Hepatocyte (in vitro differentiated cells): ENCODE results near the gene DTX3. TPM values are rescaled to one million over a fixed set of nuclear protein-coding genes. Genes with fewer than 3 reads are reported as not detected.

Source experiments
- DNase-seq: peaks from one replicate; pipeline ENCODE4 v3.0.0-alpha.2; 2016; ENCODE audit warnings: low spot score
- H2AFZ ChIP-seq: fragments of 200-600 bp; sonication (generic); 2 replicates; pipeline ENCODE4 v1.6.0; 2016; ENCODE audit warnings: antibody characterized with exemption, mild to moderate bottlenecking
- H3K27ac ChIP-seq: fragments of 200-600 bp; sonication (generic); 2 replicates; pipeline ENCODE4 v1.5.1; 2016; ENCODE audit warnings: mild to moderate bottlenecking
- H3K27me3 ChIP-seq: fragments of 200-600 bp; sonication (generic); 2 replicates; pipeline ENCODE4 v1.6.1; 2016
- H3K36me3 ChIP-seq: fragments of 200-600 bp; sonication (generic); replicated peaks from 2 replicates; pipeline ENCODE4 v1.5.1; 2016; ENCODE audit warnings: low read depth; ENCODE audit not compliant: insufficient read depth
- H3K4me1 ChIP-seq: fragments of 200-600 bp; sonication (generic); 2 replicates; pipeline ENCODE4 v1.5.1; 2016; ENCODE audit warnings: mild to moderate bottlenecking, moderate library complexity; ENCODE audit not compliant: insufficient read depth
- H3K4me2 ChIP-seq: fragments of 200-600 bp; sonication (generic); 2 replicates; pipeline ENCODE4 v1.6.0; 2016
- H3K4me3 ChIP-seq: fragments of 200-600 bp; sonication (generic); 2 replicates; pipeline ENCODE4 v1.5.1; 2016; ENCODE audit warnings: mild to moderate bottlenecking
- H3K79me2 ChIP-seq: fragments of 200-600 bp; sonication (generic); 2 replicates; pipeline ENCODE4 v1.6.0; 2017; ENCODE audit warnings: mild to moderate bottlenecking
- H3K9me2 ChIP-seq: fragments of 200-600 bp; sonication (generic); replicated peaks from 2 replicates; pipeline ENCODE4 v1.6.0; 2017; ENCODE audit warnings: mild to moderate bottlenecking; ENCODE audit not compliant: insufficient read depth
- H3K9me3 ChIP-seq: fragments of 200-600 bp; sonication (generic); 2 replicates; pipeline ENCODE4 v1.5.1; 2016; ENCODE audit warnings: low read depth, mild to moderate bottlenecking
- H4K20me1 ChIP-seq: fragments of 200-600 bp; sonication (generic); 2 replicates; pipeline ENCODE4 v1.6.0; 2016; ENCODE audit warnings: mild to moderate bottlenecking; ENCODE audit not compliant: insufficient read depth, poor library complexity, severe bottlenecking
- CTCF ChIP-seq: fragments of 200-600 bp; sonication (generic); IDR thresholded peaks from 2 replicates; pipeline ENCODE4 v1.5.1; 2016; ENCODE audit warnings: antibody characterized with exemption, mild to moderate bottlenecking; ENCODE audit not compliant: poor library complexity
- EZH2 ChIP-seq: fragments of 200-600 bp; sonication (generic); IDR thresholded peaks from 2 replicates; pipeline ENCODE4 v1.6.1; 2016; ENCODE audit warnings: antibody characterized with exemption, mild to moderate bottlenecking, borderline replicate concordance
- EZH2phosphoT487 ChIP-seq: fragments of 200-600 bp; sonication (generic); IDR thresholded peaks from one replicate; pipeline ENCODE4 v1.6.1; 2018; ENCODE audit warnings: antibody characterized with exemption, mild to moderate bottlenecking, low read depth, moderate library complexity; ENCODE audit not compliant: unreplicated experiment, severe bottlenecking
- WGBS: methylation state at CpG from one replicate; pipeline ENCODE4 v1.1.6; 2016; ENCODE audit warnings: low lambda C conversion rate; ENCODE audit errors: missing lambda C conversion rate; 5-methylcytosine and 5-hydroxymethylcytosine counted together
- polyA plus RNA-seq: library from polyadenylated mRNA; unstranded; fragments of >200 nt; fragmentation: Nextera tagmentation; extraction: Ambion mirVana; gene quantifications from 2 replicates; pipeline ENCODE4 v1.2.1, GENCODE V29; 2016
- total RNA-seq: library from RNA; depleted of rRNA; stranded (reverse); fragments of >200 nt; gene quantifications from 2 replicates; pipeline ENCODE4 v1.2.3, GENCODE V29; 2014

The DTX3 gene
- total and polyA plus RNA-seq, 2 experiments from 2014 or later: 19.9 to 31.2 TPM

DNA sequence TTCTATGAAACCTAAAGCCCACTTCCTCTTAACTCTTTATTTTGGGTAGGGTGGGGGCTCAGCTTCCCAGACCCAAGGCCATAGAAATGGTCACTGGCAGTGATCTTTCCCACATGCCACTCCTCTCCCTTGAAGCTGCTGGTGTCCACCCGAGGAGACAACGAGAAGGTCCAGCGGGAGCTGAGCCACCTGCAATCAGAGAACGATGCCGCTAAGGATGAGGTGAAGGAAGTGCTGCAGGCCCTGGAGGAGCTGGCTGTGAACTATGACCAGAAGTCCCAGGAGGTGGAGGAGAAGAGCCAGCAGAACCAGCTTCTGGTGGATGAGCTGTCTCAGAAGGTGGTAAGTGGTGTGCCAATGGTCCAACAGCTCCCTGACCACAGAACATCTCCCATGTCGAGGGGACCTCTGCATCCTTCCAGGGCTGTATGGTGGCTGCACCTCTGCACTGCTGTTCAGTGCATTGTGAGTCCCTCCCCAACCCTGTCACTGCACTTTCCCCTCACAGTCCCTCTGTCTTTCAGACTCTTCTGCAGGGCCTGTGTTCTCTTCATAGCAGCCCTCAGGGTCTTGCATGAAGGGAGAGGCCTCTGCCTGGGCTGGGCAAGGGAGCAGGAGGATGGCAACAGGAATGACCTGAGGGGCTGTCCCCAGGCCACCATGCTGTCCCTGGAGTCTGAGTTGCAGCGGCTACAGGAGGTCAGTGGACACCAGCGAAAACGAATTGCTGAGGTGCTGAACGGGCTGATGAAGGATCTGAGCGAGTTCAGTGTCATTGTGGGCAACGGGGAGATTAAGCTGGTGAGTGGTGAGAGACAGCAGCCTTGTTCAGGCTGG is 32.5 kb upstream of the DTX3 start:
- Histone ChIP-seq H3K27me3 (no peaks in the 10 kb centered on the region), H2AFZ (no peak overlapping the region), H3K79me2 (no peaks in the 10 kb centered on the region), H4K20me1 (no peaks in the 10 kb centered on the region), H3K36me3 (no peaks in the 10 kb centered on the region), H3K4me1 (no peaks in the 10 kb centered on the region), H3K9me2 (no peaks in the 10 kb centered on the region), H3K4me3 (no peak overlapping the region), H3K4me2 (no peak overlapping the region), H3K27ac (no peak overlapping the region), H3K9me3 (no peaks in the 10 kb centered on the region)
- 87% methylated on average over 12 of the region's 12 CpGs for WGBS
- no peak for TF ChIP-seq CTCF
- TF ChIP-seq EZH2: no peak
- no peak for TF ChIP-seq EZH2phosphoT487
- DNase-seq: no peak

GRCh38 chr12:57574795-57575194 is 29.8 kb upstream of the DTX3 start:
- Histone ChIP-seq H3K9me2 (no peaks in the 10 kb centered on the region), H3K79me2 (no peaks in the 10 kb centered on the region), H3K27ac (no peak overlapping the region), H3K9me3 (no peaks in the 10 kb centered on the region), H4K20me1 (no peaks in the 10 kb centered on the region), H3K4me3 (no peak overlapping the region), H3K27me3 (no peaks in the 10 kb centered on the region), H3K36me3 (no peaks in the 10 kb centered on the region), H3K4me2 (no peak overlapping the region), H2AFZ (no peak overlapping the region), H3K4me1 (peaks cover 6% of the 10 kb centered on the region)
- DNase-seq: no peak
- TF ChIP-seq CTCF (no peak), EZH2 (no peak), EZH2phosphoT487 (no peak)
- WGBS: 85% methylated on average over 10 of the region's 10 CpGs

GRCh38 chr12:57575771-57576612 is 28.6 kb upstream of the DTX3 start:
- no peak overlapping the region for H2AFZ ChIP-seq

More at GRCh38 chr12:57575771-57576612, 28.6 kb upstream of the DTX3 start:
- 81% methylated on average over 12 of the region's 12 CpGs for whole genome bisulfite sequencing
- peak; percentile 54 for DNase-seq
- H3K9me3 ChIP-seq: no peaks in the 10 kb centered on the region
- H3K27ac ChIP-seq: peak overlapping the region; percentile 73
- no peaks in the 10 kb centered on the region for H3K9me2 ChIP-seq
- no peaks in the 10 kb centered on the region for H4K20me1 ChIP-seq
- H3K79me2 ChIP-seq: no peaks in the 10 kb centered on the region
- TF ChIP-seq EZH2 (no peak), CTCF (no peak), EZH2phosphoT487 (no peak)
- H3K36me3 ChIP-seq: no peaks in the 10 kb centered on the region
- H3K4me1 ChIP-seq: peaks cover 12% of the 10 kb centered on the region
- H3K27me3 ChIP-seq: no peaks in the 10 kb centered on the region
- peak overlapping the region; percentile 13 for H3K4me2 ChIP-seq
- H3K4me3 ChIP-seq: no peak overlapping the region
